Raji (cell line): ENCODE data around the gene FUT3.

ENCODE experiments used
- POLR2A ChIP-seq: IDR thresholded peaks from 2 replicates; pipeline ENCODE4 v1.6.1; 2011; ENCODE audit warnings: low read depth, low read length, control low read depth; ENCODE audit not compliant: insufficient read depth

The FUT3 gene

GRCh38 chr19:5801796-5802619 is 49.2 kb downstream of the FUT3 start:
- no peak for TF ChIP-seq POLR2A

GRCh38 chr19:5800361-5801270 is 50.6 kb downstream of the FUT3 start:
- no peak for TF ChIP-seq POLR2A

GRCh38 chr19:5799247-5800241 is 51.7 kb downstream of the FUT3 start:
- no peak for TF ChIP-seq POLR2A

- TF ChIP-seq POLR2A, result no peak
Measured at GRCh38 chr19:5798244-5798643, 53.0 kb downstream of the FUT3 start.

- TF ChIP-seq POLR2A, result no peak
Measured at GRCh38 chr19:5795382-5795919, 55.8 kb downstream of the FUT3 start.

- TF ChIP-seq POLR2A, result no peak
Measured at GRCh38 chr19:5793188-5793587, 58.1 kb downstream of the FUT3 start.
